Erythroblast (primary cell): ENCODE results near the gene BATF3.
"Not testable (repeated sequence)": the region's sequence is repeated elsewhere in the genome, so short reads cannot be mapped to it uniquely, and the experiment has no call there.

Experiments used
- DNase-seq, 2 experiments: peaks; one replicate each; lab custom pipeline; 2025; lab: John Stamatoyannopoulos, UW
- GATA1 ChIP-seq: IDR thresholded peaks from 2 replicates; pipeline ENCODE4 v1.6.1; 2011; ENCODE audit warnings: low read depth, mild to moderate bottlenecking, control low read depth, low read length, moderate library complexity
- POLR2A ChIP-seq: IDR thresholded peaks from 2 replicates; pipeline ENCODE4 v1.6.1; 2011; ENCODE audit warnings: mild to moderate bottlenecking, low read length

The BATF3 gene

DNA sequence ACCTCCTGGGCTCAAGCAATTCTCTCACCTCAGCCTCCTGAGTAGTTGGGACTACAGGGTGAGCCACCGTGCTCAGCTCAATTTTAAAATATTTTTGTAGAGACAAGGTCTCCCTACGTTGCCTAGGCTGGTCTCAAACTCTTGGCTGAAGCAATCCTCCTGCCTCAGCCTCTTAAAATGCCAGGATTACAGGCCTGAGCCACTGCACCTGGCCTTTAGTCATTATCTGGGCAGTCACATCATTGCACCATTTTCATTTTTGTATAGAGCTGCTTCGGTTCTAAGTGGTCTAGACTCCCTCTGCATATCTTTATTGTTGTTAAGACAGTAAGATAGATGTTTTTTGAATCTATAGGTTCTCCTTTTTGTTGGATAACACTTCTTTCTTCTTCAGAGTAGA, 51.2 kb downstream of the BATF3 start:
- no peak for DNase-seq
- TF ChIP-seq GATA1 (no peak), POLR2A (no peak)

DNA sequence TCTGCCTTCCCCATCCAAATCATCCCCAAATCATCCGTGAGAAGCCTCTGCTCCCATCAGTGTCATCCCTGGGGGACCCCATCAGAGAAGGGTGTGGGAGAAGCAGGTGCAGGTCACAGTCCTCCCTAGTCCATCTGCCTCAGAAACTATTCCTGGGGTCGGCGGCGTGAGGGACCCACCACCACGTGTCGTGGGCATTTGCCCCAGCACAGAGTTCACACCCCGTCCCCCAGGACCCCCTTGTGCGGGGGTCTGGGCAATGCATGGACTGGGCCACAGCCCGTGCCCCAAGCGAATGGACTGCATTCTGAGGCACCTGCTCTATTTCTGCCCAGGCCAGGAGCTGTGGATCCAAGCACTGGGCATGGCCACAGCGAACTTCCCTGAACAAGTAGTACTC, 52.6 kb downstream of the BATF3 start:
- TF ChIP-seq GATA1 (no peak), POLR2A (no peak)
- DNase-seq, result no peak

DNA sequence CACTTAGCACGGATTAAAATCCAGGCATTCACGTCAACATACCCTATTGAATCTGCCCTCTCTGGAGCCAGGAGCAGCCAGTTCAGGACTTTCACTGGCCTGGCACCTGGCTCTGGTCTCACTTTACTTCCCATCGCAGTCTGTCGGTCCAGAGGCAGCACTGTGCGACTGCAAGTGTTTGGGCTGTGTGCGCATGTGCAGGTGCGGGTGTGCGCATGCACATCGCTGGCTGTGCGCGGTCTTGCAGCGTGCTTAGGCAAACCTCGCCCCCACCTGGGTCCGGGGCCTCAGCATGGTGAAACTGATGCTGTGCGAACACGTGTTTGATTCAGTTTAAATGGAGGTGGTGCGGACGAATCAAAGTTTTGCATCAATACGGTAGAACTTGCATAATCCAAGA, 53.1 kb downstream of the BATF3 start:
- no peak for DNase-seq
- no peak for TF ChIP-seq POLR2A
- no peak for TF ChIP-seq GATA1

DNA sequence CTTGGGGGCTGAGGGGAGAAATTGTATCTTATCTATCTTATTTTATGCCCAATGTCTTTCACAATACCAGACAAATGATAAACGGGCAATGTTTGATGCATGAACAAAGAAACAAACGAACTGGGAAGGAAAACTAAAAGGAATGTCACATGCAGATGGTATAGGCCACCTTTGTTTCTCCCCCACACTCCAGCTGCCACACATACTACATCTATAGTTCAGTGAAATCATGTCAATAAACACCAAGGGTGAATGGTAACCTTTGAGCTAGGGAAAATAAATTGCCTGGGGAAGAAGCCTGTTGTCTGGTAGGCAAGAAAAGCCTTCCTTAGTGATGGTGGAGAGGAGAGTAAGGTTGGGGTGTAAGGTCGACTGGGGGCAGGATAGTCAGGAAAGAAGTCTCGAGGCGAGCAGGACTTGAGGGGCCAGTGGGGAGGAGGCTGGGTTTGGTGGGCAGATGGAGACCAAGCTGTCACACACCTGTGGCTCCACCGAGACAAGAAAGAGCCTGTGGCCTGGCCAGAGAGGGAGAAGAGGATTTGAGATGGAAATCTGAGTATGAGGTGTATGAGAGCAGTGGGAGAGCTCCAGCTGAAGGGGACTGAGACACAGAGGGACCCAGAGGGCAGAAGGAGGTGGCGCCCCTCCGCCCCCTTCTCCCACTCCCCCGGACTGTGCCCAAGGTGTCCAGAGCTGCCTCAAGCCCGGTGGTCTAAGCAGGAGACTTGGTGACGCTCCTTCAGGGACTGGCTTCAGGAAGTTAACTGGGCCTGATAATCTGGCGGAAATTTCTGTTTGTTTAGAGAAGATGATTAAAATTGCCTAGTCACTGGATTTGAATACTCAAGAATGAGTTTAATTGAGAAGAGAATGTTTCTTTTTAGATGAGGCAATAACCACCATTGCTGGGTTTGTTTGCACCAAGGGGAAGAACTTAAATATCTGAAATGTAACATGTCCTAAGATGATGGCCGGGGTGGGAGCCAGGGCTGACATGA, 53.8 kb downstream of the BATF3 start:
- no peak for TF ChIP-seq GATA1
- no peak for TF ChIP-seq POLR2A
- no peak for DNase-seq

DNA sequence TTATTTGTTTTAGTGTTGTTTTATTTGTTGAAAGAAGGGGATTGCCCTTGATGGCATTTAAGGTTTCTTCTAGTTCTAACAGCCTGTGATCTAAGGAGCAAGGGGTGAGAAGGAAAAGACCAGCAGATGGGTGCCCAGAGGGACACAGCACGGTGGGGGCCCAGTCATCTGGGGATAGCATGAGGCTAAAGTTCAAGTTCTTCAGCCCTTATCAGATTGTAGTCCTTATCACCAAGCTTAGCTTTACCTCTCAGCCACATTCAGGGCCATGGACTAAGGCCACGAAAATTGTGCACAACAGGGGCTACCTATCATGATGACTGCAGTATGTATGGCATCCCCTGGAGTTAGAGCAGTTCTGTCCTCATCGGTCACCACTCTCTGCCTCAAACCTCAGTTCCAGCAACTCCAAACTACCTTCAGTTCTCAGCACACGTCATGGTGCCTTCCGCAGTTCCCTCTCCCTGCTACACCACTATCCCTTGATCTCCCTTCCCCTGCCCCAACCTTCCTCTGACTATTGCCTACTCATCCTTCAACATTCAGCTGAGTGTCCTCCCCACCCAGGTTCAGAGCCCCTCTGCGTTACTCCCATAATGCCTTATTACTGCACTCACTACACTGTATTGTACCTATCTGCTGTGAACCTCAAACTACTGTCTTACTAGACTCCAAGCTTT, 54.6 kb downstream of the BATF3 start:
- no peak for DNase-seq
- no peak for TF ChIP-seq POLR2A

DNA sequence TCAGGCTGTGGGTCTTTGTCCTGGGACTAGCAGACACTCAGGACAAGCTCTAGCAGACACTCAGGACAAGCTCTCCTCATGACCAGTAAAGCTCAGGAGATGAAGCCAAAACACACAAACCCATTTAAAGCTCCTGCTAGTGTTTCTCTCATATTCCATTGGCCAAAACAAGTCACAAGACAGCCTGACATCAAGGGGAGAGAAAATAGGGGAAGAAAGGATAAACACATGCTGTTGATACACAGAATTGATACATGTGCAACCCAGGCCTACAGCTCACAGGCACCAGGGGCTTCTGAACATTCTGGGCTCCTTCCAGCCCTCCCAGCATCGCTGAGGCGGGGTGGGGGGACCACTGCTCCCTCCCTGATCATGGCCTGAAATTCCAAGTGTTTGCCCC, 55.8 kb downstream of the BATF3 start:
- TF ChIP-seq GATA1, result no peak
- no peak for TF ChIP-seq POLR2A
- no peak for DNase-seq

DNA sequence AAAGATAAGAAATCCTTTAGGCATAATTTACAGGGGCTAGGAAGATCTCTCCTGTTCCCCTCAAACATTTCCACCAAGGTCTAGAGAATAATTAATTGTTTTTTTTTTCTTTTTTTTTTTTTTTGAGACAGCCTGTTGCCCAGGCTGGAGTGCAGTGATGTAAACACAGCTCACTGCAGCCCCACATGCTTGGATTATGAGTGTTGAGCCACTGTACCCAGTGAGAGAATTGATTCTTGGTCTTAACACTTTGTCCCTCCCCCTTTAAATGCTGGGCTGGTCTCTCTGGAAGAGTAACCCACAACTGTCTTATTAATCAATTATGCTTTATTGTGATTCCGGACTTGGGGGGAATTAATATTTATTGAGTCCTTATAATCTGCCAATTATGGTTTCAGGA, 57.7 kb downstream of the BATF3 start:
- no peak for DNase-seq
- no peak for TF ChIP-seq POLR2A
- no peak for TF ChIP-seq GATA1

DNA sequence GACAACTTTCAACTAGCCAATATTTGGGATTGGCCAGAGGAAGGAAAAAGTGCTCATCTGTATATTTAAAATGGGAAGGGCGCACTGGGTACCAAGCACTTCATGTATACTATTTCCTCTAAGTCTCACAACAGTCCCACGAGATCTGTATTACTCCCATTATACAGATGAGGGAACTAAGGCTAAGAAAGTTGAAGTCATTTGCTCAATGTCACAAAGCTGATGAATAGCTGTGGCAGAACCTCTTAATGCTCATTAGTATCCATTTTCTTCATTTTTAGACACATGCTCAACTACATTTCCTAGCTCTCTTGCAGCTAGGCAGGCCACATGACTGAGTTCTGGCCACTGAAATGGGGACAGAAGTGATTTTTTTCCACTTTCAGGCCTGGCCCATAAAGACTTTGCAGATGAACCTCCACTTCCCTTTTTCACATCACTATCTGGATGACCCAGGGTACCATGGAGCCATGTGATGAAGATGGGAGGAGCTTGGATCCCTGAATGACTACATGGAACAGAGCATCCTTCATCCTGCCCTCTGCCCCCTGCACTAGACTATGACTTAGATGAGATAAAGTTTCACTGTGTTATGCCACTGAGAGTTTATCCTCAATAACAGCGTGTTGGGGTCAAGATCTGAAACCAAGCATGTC, 59.3 kb downstream of the BATF3 start:
- TF ChIP-seq POLR2A (no peak), GATA1 (no peak)
- DNase-seq, result no peak

DNA sequence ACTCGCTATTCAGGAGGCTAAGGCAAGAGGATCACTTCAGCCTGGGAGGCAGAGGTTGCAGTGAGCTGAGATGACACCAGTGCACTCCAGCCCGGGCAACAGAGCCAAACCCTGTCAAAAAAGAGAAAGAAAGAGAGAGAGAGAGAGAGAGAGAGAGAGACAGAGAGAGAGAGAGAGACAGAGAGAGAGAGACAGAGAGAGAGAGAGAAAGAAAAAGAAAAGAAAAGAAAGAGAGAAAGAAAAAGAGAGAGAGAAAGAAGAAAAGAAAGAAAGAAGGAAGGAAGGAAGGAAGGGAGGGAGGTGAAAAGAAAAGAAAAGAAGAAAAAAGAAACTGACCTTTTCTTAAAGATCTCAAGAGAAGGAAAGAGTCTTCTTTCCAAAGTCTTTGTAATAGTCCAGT, 60.1 kb downstream of the BATF3 start:
- DNase-seq, result not testable (repeated sequence)

DNA sequence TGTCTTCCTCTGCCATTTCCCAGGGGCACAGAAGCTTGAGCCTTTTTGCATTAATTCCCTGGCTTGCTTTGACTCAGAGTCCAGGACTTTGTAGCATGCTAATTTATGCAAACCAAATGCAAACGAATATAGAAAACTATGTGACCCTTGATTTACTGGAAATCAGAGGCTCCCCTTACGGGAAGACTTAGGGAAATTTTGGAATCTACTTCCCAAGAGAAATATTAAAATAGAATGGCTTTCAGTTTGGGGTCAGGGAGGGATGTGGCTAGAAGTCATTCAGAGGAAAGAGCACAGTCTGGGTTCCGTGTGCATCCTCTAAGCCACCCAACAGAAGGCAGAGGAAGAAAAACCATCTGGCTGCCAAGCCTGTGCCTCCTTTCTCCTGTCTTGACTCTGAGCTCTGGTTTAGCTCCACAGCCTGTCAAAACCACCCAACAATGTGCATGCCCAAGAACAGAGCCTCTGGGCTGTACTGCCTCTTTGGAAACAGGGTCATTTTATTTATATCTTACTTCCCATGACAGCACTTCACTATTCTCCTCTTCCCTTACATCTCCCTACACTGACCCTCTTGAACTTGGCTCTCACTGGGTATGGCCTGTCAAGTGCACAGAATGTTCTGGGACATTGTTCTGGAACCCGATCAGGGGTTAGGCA, 61.0 kb downstream of the BATF3 start:
- DNase-seq, result no peak

DNA sequence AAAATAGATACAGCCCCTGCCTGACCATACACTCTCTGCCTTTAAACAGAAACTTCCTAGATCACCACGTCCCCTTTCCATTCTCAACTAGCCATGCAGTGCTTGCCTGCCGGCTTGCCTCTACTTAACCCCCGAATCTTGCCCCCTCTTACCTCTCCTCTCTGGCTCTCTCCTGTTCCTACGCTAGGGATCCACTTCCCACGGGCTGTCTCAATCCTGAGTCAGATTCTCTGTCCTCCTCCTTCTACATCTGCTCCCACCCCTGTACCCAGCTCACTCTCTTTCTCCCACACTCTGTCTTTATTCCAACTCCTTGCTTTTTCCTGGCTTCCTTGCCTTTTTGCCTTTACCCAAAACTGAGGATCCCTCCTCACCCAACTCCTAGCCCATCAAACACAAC, 61.7 kb downstream of the BATF3 start:
- no peak for DNase-seq
- TF ChIP-seq GATA1 (no peak), POLR2A (no peak)

More for the DNA sequence above, 61.0 kb downstream of the BATF3 start:
- TF ChIP-seq GATA1 (no peak), POLR2A (no peak)
